ENCODE results near the gene TBR1. TPM values are rescaled to one million over a fixed set of nuclear protein-coding genes. Genes with fewer than 3 reads are reported as not detected.
A peak's percentile ranks its signal among the peaks of the same experiment; 100 is the strongest.

TBR1 gene
- total and polyA plus RNA-seq, 2 experiments from 2014 or later: 0.97 TPM; not detected in 1

GRCh38 chr2:161425728-161426454 lies 9.8 kb downstream of the TBR1 start:
- no peak for DNase-seq
- H3K4me3 ChIP-seq: no peak overlapping the region
- no peaks in the 10 kb centered on the region for H3K9me3 ChIP-seq (ENCODE audit: low read depth)
- no peaks in the 10 kb centered on the region for H3K4me1 ChIP-seq (ENCODE audit: insufficient read depth)
- no peak overlapping the region for H3K4me2 ChIP-seq (ENCODE audit: unreplicated experiment)
- WGBS, 2 experiments (ENCODE audit: low coverage in 1 of 2, low lambda C conversion rate in 2 of 2, missing lambda C conversion rate in 2 of 2): 46 to 47% methylated on average over 17 of the region's 17 CpGs
- no peak overlapping the region for H3K27ac ChIP-seq
- no peaks in the 10 kb centered on the region for H3F3A ChIP-seq (ENCODE audit: insufficient read depth)
- no peak for TF ChIP-seq EZH2 (IDR thresholded peaks at IDR 0.05; ENCODE audit: insufficient read depth, poor library complexity, severe bottlenecking)
- no peak for TF ChIP-seq EZH2phosphoT487 (IDR thresholded peaks at IDR 0.05; ENCODE audit: insufficient read depth, low read depth)
- H3K9me2 ChIP-seq (ENCODE audit: insufficient read depth): no peaks in the 10 kb centered on the region
- H3K36me3 ChIP-seq (ENCODE audit: low read depth): no peaks in the 10 kb centered on the region
- H3K79me2 ChIP-seq (ENCODE audit: insufficient read depth): no peaks in the 10 kb centered on the region
- no peak overlapping the region for H2AFZ ChIP-seq
- H4K20me1 ChIP-seq (ENCODE audit: insufficient read depth): no peaks in the 10 kb centered on the region
- peaks cover 57% of the 10 kb centered on the region for H3K27me3 ChIP-seq (replicated peaks; ENCODE audit: insufficient read depth)
- in situ Hi-C loops (cut with MboI): no loop called here
- H3K9ac ChIP-seq: no peak overlapping the region

GRCh38 chr2:161426455-161426921 lies 10.4 kb downstream of the TBR1 start:
- Histone ChIP-seq H3K4me2 (ENCODE audit: unreplicated experiment) (peak overlapping the region; percentile 84), H3F3A (ENCODE audit: insufficient read depth) (no peaks in the 10 kb centered on the region), H3K9me2 (ENCODE audit: insufficient read depth) (no peaks in the 10 kb centered on the region), H3K27me3 (replicated peaks; ENCODE audit: insufficient read depth) (peaks cover 51% of the 10 kb centered on the region), H2AFZ (peak overlapping the region; percentile 90), H4K20me1 (ENCODE audit: insufficient read depth) (no peaks in the 10 kb centered on the region), H3K9me3 (ENCODE audit: low read depth) (no peaks in the 10 kb centered on the region), H3K4me3 (peak overlapping the region; percentile 74), H3K27ac (no peak overlapping the region), H3K9ac (no peak overlapping the region), H3K4me1 (ENCODE audit: insufficient read depth) (no peaks in the 10 kb centered on the region), H3K79me2 (ENCODE audit: insufficient read depth) (no peaks in the 10 kb centered on the region), H3K36me3 (ENCODE audit: low read depth) (no peaks in the 10 kb centered on the region)
- 0 out of 2 replicates have a peak, but pooled peaks have one; percentile 17 for TF ChIP-seq EZH2phosphoT487 (IDR thresholded peaks at IDR 0.05; ENCODE audit: insufficient read depth, low read depth)
- TF ChIP-seq EZH2 (IDR thresholded peaks at IDR 0.05; ENCODE audit: insufficient read depth, poor library complexity, severe bottlenecking): peak; percentile 86
- 24 to 25% methylated on average over 13 of the region's 13 CpGs for WGBS, 2 experiments (ENCODE audit: low coverage in 1 of 2, low lambda C conversion rate in 2 of 2, missing lambda C conversion rate in 2 of 2)
- in situ Hi-C loops (cut with MboI): no loop called here
- peak; percentile 73 for DNase-seq

GRCh38 chr2:161426922-161427663 lies 11.0 kb downstream of the TBR1 start:
- Histone ChIP-seq H3K27ac (no peak overlapping the region), H4K20me1 (ENCODE audit: insufficient read depth) (no peaks in the 10 kb centered on the region), H3K36me3 (ENCODE audit: low read depth) (no peaks in the 10 kb centered on the region), H3K9ac (0 out of 2 replicates have a peak overlapping the region, but pooled peaks have one; percentile 8), H3K4me2 (ENCODE audit: unreplicated experiment) (peak overlapping the region; percentile 84), H3K27me3 (replicated peaks; ENCODE audit: insufficient read depth) (peaks cover 45% of the 10 kb centered on the region), H3K9me3 (ENCODE audit: low read depth) (no peaks in the 10 kb centered on the region), H3K4me1 (ENCODE audit: insufficient read depth) (no peaks in the 10 kb centered on the region), H3K4me3 (peak overlapping the region; percentile 74), H3K9me2 (ENCODE audit: insufficient read depth) (no peaks in the 10 kb centered on the region), H3K79me2 (ENCODE audit: insufficient read depth) (no peaks in the 10 kb centered on the region), H3F3A (ENCODE audit: insufficient read depth) (no peaks in the 10 kb centered on the region), H2AFZ (peak overlapping the region; percentile 90)
- 2% methylated on average over 23 to 54 of the region's 54 CpGs for WGBS, 2 experiments (ENCODE audit: low coverage in 1 of 2, low lambda C conversion rate in 2 of 2, missing lambda C conversion rate in 2 of 2)
- TF ChIP-seq EZH2 (IDR thresholded peaks at IDR 0.05; ENCODE audit: insufficient read depth, poor library complexity, severe bottlenecking) (no peak), EZH2phosphoT487 (IDR thresholded peaks at IDR 0.05; ENCODE audit: insufficient read depth, low read depth) (0 out of 2 replicates have a peak, but pooled peaks have one; percentile 7)
- in situ Hi-C loops (cut with MboI): no loop called here
- DNase-seq: peak; percentile 60

- no peaks in the 10 kb centered on the region for H3F3A ChIP-seq (ENCODE audit: insufficient read depth)
- no peaks in the 10 kb centered on the region for H3K9me2 ChIP-seq (ENCODE audit: insufficient read depth)
- no peaks in the 10 kb centered on the region for H3K9me3 ChIP-seq (ENCODE audit: low read depth)
- peak overlapping the region; percentile 84 for H3K4me2 ChIP-seq (ENCODE audit: unreplicated experiment)
- no peak for TF ChIP-seq EZH2 (IDR thresholded peaks at IDR 0.05; ENCODE audit: insufficient read depth, poor library complexity, severe bottlenecking)
- no peak for TF ChIP-seq EZH2phosphoT487 (IDR thresholded peaks at IDR 0.05; ENCODE audit: insufficient read depth, low read depth)
- H3K4me3 ChIP-seq: peak overlapping the region; percentile 74
- H3K27me3 ChIP-seq (replicated peaks; ENCODE audit: insufficient read depth): peaks cover 36% of the 10 kb centered on the region
- H3K36me3 ChIP-seq (ENCODE audit: low read depth): no peaks in the 10 kb centered on the region
- in situ Hi-C loops (cut with MboI): no loop called here
- H3K27ac ChIP-seq: no peak overlapping the region
- no peaks in the 10 kb centered on the region for H3K79me2 ChIP-seq (ENCODE audit: insufficient read depth)
- 48 to 54% methylated on average over 48 to 64 of the region's 64 CpGs for WGBS, 2 experiments (ENCODE audit: low coverage in 1 of 2, low lambda C conversion rate in 2 of 2, missing lambda C conversion rate in 2 of 2)
- peak overlapping the region; percentile 90 for H2AFZ ChIP-seq
- no peaks in the 10 kb centered on the region for H3K4me1 ChIP-seq (ENCODE audit: insufficient read depth)
- H4K20me1 ChIP-seq (ENCODE audit: insufficient read depth): no peaks in the 10 kb centered on the region
- peak; percentile 17 for DNase-seq
- no peak overlapping the region for H3K9ac ChIP-seq
Observed at GRCh38 chr2:161427664-161428587, 11.8 kb downstream of the TBR1 start.
